H1 (cell line): ENCODE measurements around the gene RBP5.

Source experiments
- FOSL1 ChIP-seq: IDR thresholded peaks from 2 replicates; pipeline ENCODE4 v1.6.1; 2011; ENCODE audit warnings: mild to moderate bottlenecking, low read depth, low read length, moderate library complexity; ENCODE audit not compliant: insufficient read depth
- JUN ChIP-seq: IDR thresholded peaks from 2 replicates; pipeline ENCODE4 v1.6.1; 2011; ENCODE audit warnings: low read depth, mild to moderate bottlenecking, improper control_type of control experiment, low read length
- MAFK ChIP-seq: IDR thresholded peaks from 2 replicates; pipeline ENCODE4 v1.6.1; 2012; ENCODE audit warnings: low read depth, mild to moderate bottlenecking, improper control_type of control experiment, low read length
- POLR2A ChIP-seq, 2 experiments: IDR thresholded peaks; 1 replicate in 1 of 2; 2 replicates in 1 of 2; pipeline ENCODE4 v1.6.1; 2011; ENCODE audit warnings: low read depth in 2 of 2, low read length in 2 of 2, mild to moderate bottlenecking in 2 of 2; ENCODE audit errors: control extremely low read depth in 1 of 2
- SP1 ChIP-seq: IDR thresholded peaks from 2 replicates; pipeline ENCODE4 v1.6.1; 2011; ENCODE audit warnings: low read depth, low read length
- YY1 ChIP-seq: IDR thresholded peaks from 2 replicates; pipeline ENCODE4 v1.6.1; 2011; ENCODE audit warnings: low read depth, mild to moderate bottlenecking, low read length
- TF ChIP-seq, protein P1 (sequence below): IDR thresholded peaks from 2 replicates; pipeline ENCODE4 v1.6.1; 2011; ENCODE audit warnings: low read depth, mild to moderate bottlenecking, low read length; ENCODE audit not compliant: insufficient read depth

DNA sequence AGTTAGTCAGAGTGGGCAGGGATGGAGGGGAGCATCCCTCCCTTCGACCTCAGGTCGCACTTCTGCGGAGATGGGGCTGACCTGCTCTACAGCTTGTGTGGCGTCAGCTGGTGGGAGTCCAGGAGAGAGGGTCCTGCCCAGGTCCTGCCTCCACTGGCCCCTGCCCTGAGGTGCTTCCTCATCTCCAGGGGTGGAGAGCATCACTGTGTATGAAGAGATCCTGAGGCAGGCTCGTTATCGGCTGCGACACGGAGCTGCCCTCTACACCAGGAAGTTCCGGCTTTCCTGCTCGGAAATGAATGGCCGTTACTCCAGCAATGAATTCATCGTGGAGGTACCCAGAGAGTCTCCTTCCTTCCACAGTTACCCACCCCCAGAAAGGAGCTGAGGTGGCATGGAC is 21.7 kb upstream of the RBP5 start:
- TF ChIP-seq, protein P1, sequence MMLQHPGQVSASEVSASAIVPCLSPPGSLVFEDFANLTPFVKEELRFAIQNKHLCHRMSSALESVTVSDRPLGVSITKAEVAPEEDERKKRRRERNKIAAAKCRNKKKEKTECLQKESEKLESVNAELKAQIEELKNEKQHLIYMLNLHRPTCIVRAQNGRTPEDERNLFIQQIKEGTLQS: no peak
- TF ChIP-seq FOSL1: no peak
- TF ChIP-seq MAFK: no peak
- TF ChIP-seq POLR2A (IDR thresholded peaks at IDR 0.05; ENCODE audit: control extremely low read depth in 1 of 2, low read depth in 2 of 2, low read length in 2 of 2): no peak
- no peak for TF ChIP-seq SP1
- no peak for TF ChIP-seq JUN
- no peak for TF ChIP-seq YY1
